HG02973 (cell line): ENCODE results near the gene TMEM179B.
"Not testable (repeated sequence)": the region's sequence is repeated elsewhere in the genome, so short reads cannot be mapped to it uniquely, and the experiment has no call there.

Source experiments
- ATAC-seq: cut with Tn5 transposase; IDR thresholded peaks from one replicate; pipeline ENCODE4 v1.9.1; 2021; ENCODE audit warnings: moderate library complexity; ENCODE audit not compliant: unreplicated experiment

TMEM179B gene

DNA sequence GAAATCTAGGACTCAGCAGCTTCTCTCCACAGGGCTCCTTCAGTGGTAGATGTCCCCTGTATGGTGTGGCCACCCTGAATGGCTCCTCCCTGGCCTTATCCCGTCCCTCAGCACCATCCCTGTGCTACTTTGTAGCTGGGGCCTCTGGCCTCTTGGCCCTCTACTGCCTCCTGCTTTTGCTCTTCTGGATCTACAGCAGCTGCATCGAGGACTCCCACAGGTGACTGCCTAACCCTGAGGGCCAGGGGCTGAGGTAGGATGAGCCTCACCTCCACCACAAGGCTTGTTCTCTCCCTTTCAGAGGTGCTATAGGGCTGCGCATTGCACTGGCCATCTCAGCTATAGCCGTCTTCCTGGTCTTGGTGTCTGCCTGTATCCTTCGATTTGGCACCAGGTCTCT is 1.8 kb downstream of the TMEM179B start:
- no peak for ATAC-seq

DNA sequence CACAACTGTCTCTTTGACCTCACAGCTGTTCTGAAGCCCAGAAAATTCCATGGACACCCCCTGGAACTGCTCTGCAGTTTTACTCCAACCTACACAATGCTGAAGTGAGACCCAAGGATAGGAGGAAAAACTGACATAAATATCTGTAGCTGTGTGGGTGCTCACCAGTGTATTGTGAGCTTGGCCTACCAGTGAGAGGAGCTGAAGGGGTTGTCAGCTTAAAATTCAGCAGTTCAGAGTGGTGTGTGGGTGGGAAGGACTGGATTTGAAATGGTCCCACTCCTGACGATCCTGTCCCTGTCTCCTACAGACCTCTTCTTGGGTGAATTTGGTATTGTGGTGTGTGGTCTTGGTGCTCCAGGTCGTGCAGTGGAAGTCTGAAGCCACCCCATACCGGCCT is 2.4 kb downstream of the TMEM179B start:
- no peak for ATAC-seq

DNA sequence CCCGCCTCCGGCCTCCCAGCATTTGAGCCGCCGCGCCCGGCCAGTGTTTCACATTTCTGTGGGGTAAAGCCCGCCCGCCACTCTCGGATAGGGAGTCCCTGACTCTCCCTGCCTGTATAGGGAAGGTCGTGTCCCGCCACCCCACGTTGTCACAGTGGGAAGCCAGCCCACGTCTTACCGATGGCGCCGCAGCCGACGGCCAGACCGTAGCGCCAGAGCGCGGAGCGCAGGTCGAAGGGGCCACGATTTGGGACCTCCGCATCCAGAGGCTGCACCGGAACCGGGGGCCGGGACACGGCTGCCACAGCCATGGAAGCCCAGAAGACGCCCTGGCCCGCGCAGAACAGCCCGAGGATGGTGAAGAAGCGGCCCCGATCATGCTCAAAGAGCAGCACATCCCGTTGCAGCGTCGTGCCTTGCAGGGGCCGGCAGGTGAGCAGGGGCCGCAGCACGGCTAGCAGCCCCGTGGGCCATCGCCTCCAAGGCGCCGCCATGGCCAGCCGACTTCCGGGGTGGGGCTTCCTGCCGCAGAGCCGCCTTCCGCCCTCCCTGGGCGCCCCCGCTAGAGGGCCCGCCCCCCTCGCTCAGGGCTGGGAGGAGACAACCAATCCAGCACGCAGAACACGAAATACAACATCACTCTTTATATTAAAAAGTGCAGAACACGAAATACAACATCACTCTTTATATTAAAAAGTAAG is 4.4 kb downstream of the TMEM179B start, which contains the start of gene TMEM223:
Gene TMEM223 (minus strand): TSS at position 506 of the 701 bp plus-strand sequence. CDS start 12 bp downstream, at position 494.
- peak; percentile 66 for ATAC-seq

DNA sequence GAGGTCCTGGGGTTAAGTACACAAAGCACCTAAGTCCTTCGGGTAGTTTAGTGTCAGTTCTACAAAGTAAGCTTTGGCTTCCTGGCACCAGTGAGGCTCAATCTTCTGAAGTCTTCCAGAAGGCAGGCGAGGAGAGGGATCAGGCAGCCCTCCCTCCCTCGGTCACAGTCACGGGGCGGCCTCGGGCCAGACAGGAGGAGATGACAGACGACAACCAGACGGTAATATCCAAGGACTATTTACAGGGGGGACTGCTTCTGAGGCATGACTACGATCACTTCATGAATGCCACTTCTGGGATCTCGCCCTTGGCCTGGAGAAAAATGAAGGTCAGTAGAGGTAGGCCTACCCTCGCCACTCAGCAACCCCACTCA is 5.0 kb downstream of the TMEM179B start:
- ATAC-seq, result no peak

DNA sequence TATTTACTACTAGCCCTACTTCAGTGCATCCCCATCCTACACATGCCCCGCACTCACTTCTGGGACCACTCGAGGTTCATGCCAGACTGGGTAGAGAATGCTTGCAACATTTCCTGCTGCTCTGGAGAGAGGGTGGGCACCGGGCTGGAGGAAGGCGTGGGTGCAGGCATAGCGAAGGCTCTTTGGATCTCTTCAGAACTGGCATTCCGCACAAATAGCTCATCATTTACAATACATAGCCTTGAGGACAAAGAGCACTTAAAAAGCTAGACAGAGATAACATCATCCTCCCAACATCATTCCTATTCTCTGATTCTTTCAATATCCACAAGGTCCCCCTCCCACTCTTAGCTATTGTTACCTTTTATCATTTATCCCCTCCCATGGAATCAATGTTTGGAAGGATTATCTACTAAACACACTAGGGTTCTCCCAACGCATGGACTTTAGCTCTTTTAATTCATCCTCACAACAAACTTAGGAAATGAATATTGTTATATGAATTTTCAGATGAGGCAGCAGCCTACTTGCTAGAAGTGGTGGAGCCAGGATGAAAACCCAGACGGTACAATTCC is 7.1 kb downstream of the TMEM179B start:
- no peak for ATAC-seq

DNA sequence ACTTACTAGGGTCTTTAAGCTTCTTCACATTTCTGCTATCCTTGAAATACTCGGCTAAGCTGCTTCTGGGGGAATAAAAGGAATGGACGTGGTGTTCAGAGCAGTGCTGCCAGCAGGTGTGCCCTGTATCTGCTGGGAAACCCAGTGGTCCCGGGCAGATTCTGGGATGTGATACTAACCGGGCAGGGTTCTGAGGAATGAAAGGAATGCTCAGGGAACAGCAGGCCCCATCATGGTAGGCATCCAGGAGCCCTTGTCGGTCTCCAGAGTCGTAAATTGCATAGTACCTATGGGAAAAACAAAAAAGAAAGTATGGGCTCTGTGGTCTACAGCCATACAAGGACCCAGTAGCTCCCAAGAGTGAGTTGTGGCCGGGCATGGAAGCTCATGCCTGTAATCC is 9.1 kb downstream of the TMEM179B start:
- ATAC-seq, result no peak

DNA sequence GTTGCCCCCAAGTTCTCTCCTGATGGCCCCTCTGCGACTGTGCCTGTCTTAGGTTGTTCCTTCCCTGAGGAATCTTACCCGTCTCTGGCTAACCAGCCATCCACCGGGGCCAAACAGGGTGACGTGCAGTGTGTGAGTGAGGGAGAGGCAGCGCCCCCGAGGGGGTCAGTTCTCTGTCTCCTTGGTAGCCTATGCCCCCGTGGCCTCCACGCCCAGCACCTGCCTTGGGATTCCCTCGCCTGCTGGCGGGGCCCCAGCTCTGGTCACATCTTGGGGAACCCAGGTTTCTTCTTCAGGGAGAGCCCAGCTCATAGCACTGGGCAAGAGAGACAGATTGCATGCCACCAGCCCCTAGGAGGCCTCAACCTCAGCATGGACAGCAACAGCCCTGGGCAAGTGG is 12.3 kb downstream of the TMEM179B start:
- no peak for ATAC-seq

DNA sequence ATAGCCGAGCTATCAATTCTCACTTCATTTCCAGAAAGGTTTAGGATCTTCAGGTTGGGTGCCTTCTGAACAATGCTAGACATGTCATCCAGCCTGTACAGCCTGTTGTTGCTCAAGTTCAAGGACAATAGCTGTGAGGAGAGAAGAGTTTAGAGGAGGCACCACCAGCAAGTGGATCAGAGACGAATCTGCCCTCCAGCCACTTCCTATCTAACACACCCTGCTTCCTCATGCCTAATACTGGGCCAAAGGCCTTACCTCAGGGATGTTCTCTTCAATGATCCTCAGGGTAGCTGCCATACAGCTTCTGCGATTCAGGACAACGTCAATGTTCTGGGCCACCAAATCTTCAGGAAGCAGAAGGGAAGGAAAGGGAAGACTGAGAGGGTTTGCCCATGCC is 13.9 kb downstream of the TMEM179B start:
- no peak for ATAC-seq

DNA sequence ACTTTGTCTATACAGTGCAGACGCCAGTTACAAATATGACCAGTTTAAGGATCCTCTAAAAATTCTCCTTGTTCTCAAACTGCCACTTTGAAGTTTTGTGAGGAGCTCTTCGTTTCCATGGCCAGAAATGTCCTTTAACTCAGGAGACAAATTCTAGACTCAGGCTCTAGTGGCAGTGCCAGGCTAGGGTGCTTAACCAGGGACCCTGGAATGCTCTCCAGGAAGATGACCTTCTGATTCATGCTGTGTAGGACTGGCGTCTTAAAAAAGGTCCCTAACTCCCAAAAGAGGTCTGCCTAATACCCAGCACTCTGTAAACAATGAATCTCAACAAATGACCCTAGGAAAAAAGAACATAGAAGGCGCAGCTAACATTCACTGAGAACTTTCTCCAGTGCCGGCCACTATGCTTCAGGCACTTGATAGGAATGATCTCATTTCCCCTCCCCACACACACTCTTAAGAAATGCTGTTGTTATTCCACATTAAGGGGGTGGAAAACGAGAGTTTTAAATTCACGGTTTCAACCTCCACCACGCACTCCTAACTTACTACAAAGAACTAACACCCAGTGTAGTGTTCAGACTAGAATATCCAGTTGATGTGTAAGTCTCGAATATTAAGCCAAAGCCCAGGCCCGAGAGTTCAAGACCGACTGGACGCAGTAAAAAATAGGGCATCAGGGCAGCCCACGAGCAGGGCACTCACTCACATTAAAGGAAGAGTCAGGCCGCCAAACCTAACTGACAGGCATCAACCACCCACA is 17.3 kb downstream of the TMEM179B start:
- ATAC-seq, result peak; percentile 11

DNA sequence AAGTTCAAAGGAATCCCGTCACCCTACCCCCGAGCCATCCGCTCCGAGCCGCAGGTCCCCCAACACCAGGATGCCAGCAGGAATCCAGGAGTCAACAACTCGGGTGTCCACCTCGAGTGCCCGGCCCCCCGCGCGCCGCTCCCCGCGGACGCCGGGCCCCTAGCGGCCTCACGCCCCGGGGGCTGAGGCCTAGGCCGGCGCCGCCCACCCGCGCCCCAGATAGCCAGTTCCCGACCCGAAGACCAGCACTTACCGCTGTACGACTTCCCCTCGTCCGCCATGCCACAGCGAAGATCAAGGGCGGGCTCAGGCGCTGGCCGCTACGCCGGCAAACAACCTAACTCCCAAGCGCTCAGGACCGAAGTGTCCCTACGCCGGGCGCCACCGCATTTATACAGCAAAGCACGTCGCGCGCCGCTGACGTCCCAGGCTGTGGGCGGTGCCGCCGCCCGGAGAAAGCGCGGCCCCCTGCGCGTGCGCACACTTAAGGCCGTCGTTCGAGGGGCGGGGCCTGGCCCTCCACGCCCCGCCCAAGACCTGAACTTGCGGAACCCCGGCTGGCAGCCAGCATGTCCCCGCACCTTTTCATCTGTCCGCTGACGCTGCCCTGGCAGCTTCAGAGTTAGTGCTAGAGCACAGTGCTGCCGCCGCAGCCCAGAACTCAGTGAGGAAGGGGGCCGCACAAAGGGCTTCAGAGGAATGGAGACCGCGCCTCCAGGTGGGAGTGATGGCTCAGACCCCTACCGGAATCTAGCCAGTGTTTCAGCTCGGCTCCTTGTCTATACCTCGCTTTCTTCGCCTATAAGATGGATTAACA is 18.1 kb downstream of the TMEM179B start, which contains the start of gene NXF1:
Gene NXF1 (minus strand): TSS at position 365 of the 817 bp plus-strand sequence. CDS start 84 bp downstream, at position 281.
- ATAC-seq, result peak; percentile 74

DNA sequence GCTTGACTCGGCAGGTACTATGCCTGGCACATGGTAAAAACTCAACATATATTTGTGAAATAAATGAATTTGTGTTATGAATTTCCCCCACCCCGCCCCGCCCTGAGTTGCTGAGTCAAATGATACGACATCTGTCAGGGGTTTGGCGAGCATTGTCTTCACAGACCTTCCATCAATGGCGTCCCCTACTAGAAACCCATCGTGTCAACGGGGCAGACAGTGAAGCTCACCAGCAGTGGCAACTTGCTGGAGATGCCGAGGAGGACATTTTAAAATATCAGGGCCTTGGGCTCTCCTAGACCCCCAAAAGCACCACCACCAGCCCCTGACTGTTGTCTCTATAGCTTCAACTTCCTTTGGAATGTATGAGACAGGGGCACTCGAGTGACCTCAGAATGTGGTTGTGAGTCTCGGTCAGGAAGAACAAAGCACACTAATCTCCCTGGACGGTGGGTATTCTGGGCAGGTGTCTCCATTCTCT is 18.8 kb downstream of the TMEM179B start:
- no peak for ATAC-seq

DNA sequence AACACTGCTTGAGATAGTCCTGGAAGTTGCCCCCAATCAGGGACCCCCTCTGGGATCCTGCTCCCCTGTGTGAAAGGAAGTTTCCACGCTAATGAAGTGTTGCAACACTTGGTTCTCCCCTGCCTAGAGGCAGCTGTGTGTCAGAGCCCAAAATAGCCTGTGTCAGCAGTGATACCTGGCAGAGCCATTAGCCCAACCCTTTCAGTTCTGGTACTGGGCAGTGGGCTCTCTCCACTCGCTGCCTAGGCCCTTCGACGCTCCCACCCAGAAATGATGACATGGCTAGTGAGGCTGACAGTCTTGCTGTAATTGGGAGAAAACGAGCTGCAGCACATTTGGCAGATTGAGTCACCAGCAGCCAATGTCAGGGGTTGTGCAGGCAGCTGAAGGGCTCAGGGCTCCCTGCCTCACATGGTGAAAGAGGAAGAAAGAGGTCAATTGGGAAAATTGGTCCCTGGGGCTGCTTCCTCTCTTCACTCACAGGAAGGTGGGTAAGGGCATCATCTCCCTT is 19.5 kb downstream of the TMEM179B start:
- no peak for ATAC-seq

DNA sequence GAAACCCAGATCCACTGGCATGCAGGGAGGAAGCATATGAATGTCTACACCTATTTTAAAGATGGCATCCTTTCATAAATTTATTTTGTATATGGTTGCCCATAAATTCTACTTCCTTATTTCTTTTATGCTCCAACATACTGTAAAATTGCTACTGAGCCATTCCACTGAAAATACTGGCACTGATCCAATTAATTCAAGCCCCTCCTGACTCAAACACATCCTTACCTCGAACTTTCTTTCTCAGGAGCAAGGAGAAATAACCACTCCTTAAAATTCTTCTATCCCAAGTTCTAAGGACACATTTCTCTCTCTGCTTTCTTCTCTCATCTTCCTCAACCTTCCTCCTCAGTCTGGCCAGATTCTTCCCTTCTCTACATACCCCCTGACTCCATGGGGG is 23.5 kb downstream of the TMEM179B start:
- ATAC-seq, result no peak

DNA sequence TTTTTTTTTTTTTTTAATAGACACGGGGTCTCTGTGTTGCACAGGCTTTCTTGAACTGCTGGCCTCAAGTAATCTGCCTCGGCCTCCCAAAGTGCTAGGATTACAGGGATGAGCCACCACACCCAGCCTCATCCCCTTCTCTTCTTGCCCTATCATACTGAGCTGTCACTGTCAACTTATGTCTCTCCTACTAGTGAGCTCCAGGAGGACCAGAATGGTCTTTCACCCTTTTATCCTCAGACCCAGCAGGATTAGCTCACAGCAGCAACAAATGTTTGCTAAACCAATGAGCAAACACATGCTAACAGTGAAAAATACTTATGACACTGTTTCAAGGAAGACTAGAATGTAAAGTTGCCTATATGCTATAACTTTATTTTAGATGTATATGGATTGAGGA is 24.5 kb downstream of the TMEM179B start:
- ATAC-seq, result no peak

DNA sequence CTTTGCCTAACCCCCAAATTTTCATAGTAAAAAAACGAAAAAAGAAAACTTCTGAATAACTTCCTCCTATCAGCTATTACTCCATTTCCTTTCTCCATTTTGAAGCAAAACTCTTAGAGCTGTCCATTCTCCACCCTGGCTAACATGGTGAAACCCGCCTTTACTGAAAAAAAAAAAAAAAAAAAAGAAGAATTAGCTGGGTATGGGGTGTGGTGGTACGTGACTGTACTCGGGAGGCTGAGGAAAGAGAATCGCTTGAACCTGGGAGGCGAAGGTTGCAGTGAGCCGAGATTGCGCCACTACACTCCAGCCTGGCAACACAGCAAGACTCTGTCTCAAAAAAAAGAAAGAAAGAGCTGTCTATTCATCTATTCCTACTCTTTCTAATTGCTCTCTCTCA is 29.4 kb downstream of the TMEM179B start:
- ATAC-seq, result no peak

DNA sequence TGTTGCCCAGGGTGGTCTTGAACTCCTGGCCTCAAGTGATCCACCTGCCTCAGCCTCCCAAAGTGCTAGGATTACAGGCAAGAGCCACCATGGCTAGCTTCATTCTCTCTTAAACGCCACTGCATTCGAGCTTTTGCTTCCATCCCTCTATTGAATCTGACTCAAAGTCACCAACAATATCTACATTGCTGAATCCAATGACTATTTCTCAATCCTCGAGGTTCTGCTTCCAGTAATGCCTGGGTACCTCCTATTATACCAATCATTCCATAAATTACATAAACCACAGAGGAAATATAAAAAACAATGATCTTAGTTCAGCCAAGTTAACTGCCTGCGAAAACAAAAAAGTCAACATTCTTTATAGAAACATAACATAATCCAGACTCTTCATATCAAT is 29.9 kb downstream of the TMEM179B start:
- ATAC-seq, result no peak

DNA sequence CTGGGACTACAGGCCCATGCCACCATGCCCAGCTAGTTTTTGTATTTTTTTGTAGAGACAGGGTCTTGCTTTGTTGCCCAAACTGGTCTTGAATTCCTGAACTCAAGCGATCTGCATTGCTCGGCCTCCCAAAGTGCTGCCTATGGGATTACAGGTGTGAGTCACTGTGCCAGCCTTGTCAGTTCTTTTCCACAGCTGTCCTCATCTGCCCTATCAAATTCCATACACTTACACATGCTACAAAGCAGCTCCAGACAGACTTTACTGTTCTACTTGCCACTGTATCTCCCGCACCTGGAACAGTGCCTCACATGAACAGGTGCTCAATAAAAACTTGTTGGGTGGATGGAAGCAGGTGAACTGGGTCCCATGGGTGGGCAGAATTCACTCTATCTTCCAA is 36.5 kb downstream of the TMEM179B start:
- ATAC-seq, result no peak

DNA sequence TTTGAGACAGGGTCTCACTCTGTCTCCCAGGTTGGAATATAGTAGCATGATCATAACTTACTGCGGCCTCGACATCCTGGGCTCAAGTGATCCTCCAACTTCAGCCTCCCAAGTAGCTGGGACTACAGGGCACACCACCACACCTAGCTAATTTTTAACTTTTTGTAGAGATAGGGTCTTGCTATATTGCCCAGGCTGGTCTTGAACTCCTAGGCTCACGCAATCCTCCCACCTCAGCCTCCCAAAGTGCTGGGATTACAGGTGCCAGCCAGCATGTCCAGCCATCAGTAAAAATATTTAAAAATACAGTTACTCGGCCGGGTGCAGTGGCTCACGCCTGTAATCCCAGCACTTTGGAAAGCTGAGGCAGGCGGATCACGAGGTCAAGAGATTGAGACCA is 40.9 kb downstream of the TMEM179B start:
- not testable (repeated sequence) for ATAC-seq

DNA sequence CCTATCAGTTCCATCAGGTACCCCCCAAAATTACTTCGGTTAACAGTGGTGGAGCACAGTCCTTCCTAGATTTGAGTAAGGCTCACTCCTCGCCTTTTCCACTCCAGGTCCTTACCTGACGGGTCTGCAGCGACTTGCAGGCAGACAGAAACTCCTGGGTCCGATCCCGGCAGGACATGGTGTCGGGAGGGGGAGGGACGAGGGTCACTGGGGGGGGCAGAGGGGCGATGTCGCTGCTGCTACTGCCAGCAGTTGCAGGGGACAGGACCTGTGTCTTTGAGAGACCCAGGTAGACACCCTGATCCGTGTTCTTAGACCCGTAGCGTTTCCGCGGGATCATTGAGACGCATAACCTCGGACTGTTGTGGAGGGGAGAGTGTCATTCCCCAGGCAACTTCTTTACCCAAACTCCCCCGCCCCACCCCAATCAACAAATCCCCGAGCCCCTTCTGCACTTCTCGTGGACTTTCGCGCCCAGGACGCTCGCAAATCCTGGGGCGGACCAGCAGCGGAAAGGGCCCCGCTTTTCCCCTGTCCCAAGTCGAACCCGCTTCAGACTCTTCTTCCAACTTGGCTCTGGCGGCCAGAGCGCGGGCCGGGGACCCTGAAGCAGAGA is 43.8 kb downstream of the TMEM179B start:
- peak; percentile 5 for ATAC-seq
